ENCODE data around the gene ARSJ.
"Not testable (repeated sequence)": the region's sequence is repeated elsewhere in the genome, so short reads cannot be mapped to it uniquely, and the experiment has no call there.

ARSJ gene

GRCh38 chr4:113943863-113944262 is 35.6 kb downstream of the ARSJ start:
- TF ChIP-seq EZH2phosphoT487 (IDR thresholded peaks at IDR 0.05; ENCODE audit: borderline replicate concordance, low read length) (no peak), CTCF (IDR thresholded peaks at IDR 0.05; ENCODE audit: low read depth, low read length, poor library complexity, severe bottlenecking) (no peak)
- Histone ChIP-seq H3K27me3 (ENCODE audit: control insufficient read depth, low read length) (no peaks in the 10 kb centered on the region), H3K36me3 (ENCODE audit: control insufficient read depth, low read length) (no peaks in the 10 kb centered on the region), H3K9me3 (ENCODE audit: control insufficient read depth, insufficient read depth, low read length) (no peaks in the 10 kb centered on the region), H3K4me1 (ENCODE audit: control insufficient read depth, low read length) (no peaks in the 10 kb centered on the region), H3K4me3 (ENCODE audit: low read length) (no peak overlapping the region), H3K79me2 (ENCODE audit: control insufficient read depth, low read length) (no peaks in the 10 kb centered on the region), H3K4me2 (ENCODE audit: low read length) (no peak overlapping the region), H3F3A (ENCODE audit: control insufficient read depth, insufficient read depth) (no peaks in the 10 kb centered on the region), H3K27ac (ENCODE audit: low read depth, low read length) (no peak overlapping the region), H3K9me2 (replicated peaks; ENCODE audit: control insufficient read depth, low read length) (no peaks in the 10 kb centered on the region), H4K20me1 (ENCODE audit: control insufficient read depth, insufficient read depth, low read depth, low read length) (no peaks in the 10 kb centered on the region)

GRCh38 chr4:113943085-113943484 is 36.4 kb downstream of the ARSJ start:
- Histone ChIP-seq H3K27ac (ENCODE audit: low read depth, low read length) (no peak overlapping the region), H3K4me1 (ENCODE audit: control insufficient read depth, low read length) (no peaks in the 10 kb centered on the region), H3K4me3 (ENCODE audit: low read length) (no peak overlapping the region), H3F3A (ENCODE audit: control insufficient read depth, insufficient read depth) (no peaks in the 10 kb centered on the region), H3K9me3 (ENCODE audit: control insufficient read depth, insufficient read depth, low read length) (no peaks in the 10 kb centered on the region), H3K4me2 (ENCODE audit: low read length) (no peak overlapping the region), H4K20me1 (ENCODE audit: control insufficient read depth, insufficient read depth, low read depth, low read length) (no peaks in the 10 kb centered on the region), H3K27me3 (ENCODE audit: control insufficient read depth, low read length) (no peaks in the 10 kb centered on the region), H3K36me3 (ENCODE audit: control insufficient read depth, low read length) (no peaks in the 10 kb centered on the region), H3K9me2 (replicated peaks; ENCODE audit: control insufficient read depth, low read length) (no peaks in the 10 kb centered on the region), H3K79me2 (ENCODE audit: control insufficient read depth, low read length) (no peaks in the 10 kb centered on the region)
- no peak for TF ChIP-seq EZH2phosphoT487 (IDR thresholded peaks at IDR 0.05; ENCODE audit: borderline replicate concordance, low read length)
- TF ChIP-seq CTCF (IDR thresholded peaks at IDR 0.05; ENCODE audit: low read depth, low read length, poor library complexity, severe bottlenecking): no peak

GRCh38 chr4:113941836-113942235 is 37.6 kb downstream of the ARSJ start:
- Histone ChIP-seq H3K4me1 (ENCODE audit: control insufficient read depth, low read length) (no peaks in the 10 kb centered on the region), H3K27ac (ENCODE audit: low read depth, low read length) (no peak overlapping the region), H3K36me3 (ENCODE audit: control insufficient read depth, low read length) (no peaks in the 10 kb centered on the region), H3K9me3 (ENCODE audit: control insufficient read depth, insufficient read depth, low read length) (no peaks in the 10 kb centered on the region), H3K4me2 (ENCODE audit: low read length) (no peak overlapping the region), H3K79me2 (ENCODE audit: control insufficient read depth, low read length) (no peaks in the 10 kb centered on the region), H3K9me2 (replicated peaks; ENCODE audit: control insufficient read depth, low read length) (no peaks in the 10 kb centered on the region), H3K27me3 (ENCODE audit: control insufficient read depth, low read length) (no peaks in the 10 kb centered on the region), H4K20me1 (ENCODE audit: control insufficient read depth, insufficient read depth, low read depth, low read length) (no peaks in the 10 kb centered on the region), H3K4me3 (ENCODE audit: low read length) (no peak overlapping the region), H3F3A (ENCODE audit: control insufficient read depth, insufficient read depth) (no peaks in the 10 kb centered on the region)
- TF ChIP-seq CTCF (IDR thresholded peaks at IDR 0.05; ENCODE audit: low read depth, low read length, poor library complexity, severe bottlenecking) (no peak), EZH2phosphoT487 (IDR thresholded peaks at IDR 0.05; ENCODE audit: borderline replicate concordance, low read length) (no peak)

GRCh38 chr4:113940103-113940502 is 39.3 kb downstream of the ARSJ start:
- H3K36me3 ChIP-seq (ENCODE audit: control insufficient read depth, low read length); H3K4me2 ChIP-seq (ENCODE audit: low read length); H3F3A ChIP-seq (ENCODE audit: control insufficient read depth, insufficient read depth); H3K9me2 ChIP-seq (replicated peaks; ENCODE audit: control insufficient read depth, low read length); H4K20me1 ChIP-seq (ENCODE audit: control insufficient read depth, insufficient read depth, low read depth, low read length); H3K4me3 ChIP-seq (ENCODE audit: low read length); H3K4me1 ChIP-seq (ENCODE audit: control insufficient read depth, low read length); H3K27me3 ChIP-seq (ENCODE audit: control insufficient read depth, low read length); H3K79me2 ChIP-seq (ENCODE audit: control insufficient read depth, low read length); H3K9me3 ChIP-seq (ENCODE audit: control insufficient read depth, insufficient read depth, low read length); H3K27ac ChIP-seq (ENCODE audit: low read depth, low read length): not testable (repeated sequence)

All from DOHH2 (cell line).